HEK293T (cell line): ENCODE measurements around the gene WBP2.

Experiments
- CTCF ChIA-PET: fragments of 350-600 bp; formaldehyde crosslinking; extraction: SDS; loops from one replicate; lab custom pipeline; 2021; ENCODE audit warnings: antibody characterized with exemption, inconsistent platforms; lab: Yijun Ruan, JAX
- POLR2A ChIA-PET: fragments of 350-600 bp; formaldehyde crosslinking; extraction: SDS; loops from one replicate; lab custom pipeline; 2020; ENCODE audit warnings: antibody characterized with exemption, inconsistent platforms; lab: Yijun Ruan, JAX
- DNase-seq: peaks from one replicate; pipeline ENCODE4 v3.0.0; 2012; ENCODE audit warnings: mixed read lengths; ENCODE audit errors: extremely low spot score
- ARNT ChIP-seq: fragments of 450-650 bp; IDR thresholded peaks from 2 replicates; pipeline ENCODE4 v1.6.1; 2017; ENCODE audit warnings: mild to moderate bottlenecking
- BHLHE40 ChIP-seq: fragments of 450-650 bp; IDR thresholded peaks from 2 replicates; pipeline ENCODE4 v1.6.1; 2016; ENCODE audit warnings: mild to moderate bottlenecking, moderate library complexity, borderline replicate concordance
- CTBP1 ChIP-seq: fragments of 450-650 bp; IDR thresholded peaks from 2 replicates; pipeline ENCODE4 v1.6.1; 2016; ENCODE audit warnings: borderline replicate concordance
- ELF4 ChIP-seq: fragments of 450-650 bp; IDR thresholded peaks from 2 replicates; pipeline ENCODE4 v1.6.1; 2017; ENCODE audit warnings: antibody characterized with exemption
- FOXK2 ChIP-seq: fragments of 450-650 bp; IDR thresholded peaks from 2 replicates; pipeline ENCODE4 v1.6.1; 2016; ENCODE audit warnings: mild to moderate bottlenecking
- FOXM1 ChIP-seq: fragments of 450-650 bp; IDR thresholded peaks from 2 replicates; pipeline ENCODE4 v1.6.1; 2017; ENCODE audit warnings: mild to moderate bottlenecking, borderline replicate concordance
- HDGF ChIP-seq: fragments of 450-650 bp; IDR thresholded peaks from 2 replicates; pipeline ENCODE4 v1.6.1; 2017; ENCODE audit warnings: antibody characterized with exemption, borderline replicate concordance
- L3MBTL2 ChIP-seq: fragments of 450-650 bp; conservative IDR thresholded peaks from 2 replicates; pipeline ENCODE4 v1.6.1; 2016; ENCODE audit warnings: mild to moderate bottlenecking
- LEF1 ChIP-seq: fragments of 450-650 bp; IDR thresholded peaks from 2 replicates; pipeline ENCODE4 v1.6.1; 2017; ENCODE audit warnings: mild to moderate bottlenecking, borderline replicate concordance
- NFRKB ChIP-seq: fragments of 450-650 bp; IDR thresholded peaks from 2 replicates; pipeline ENCODE4 v1.6.1; 2016; ENCODE audit warnings: mild to moderate bottlenecking, moderate library complexity
- SP1 ChIP-seq: fragments of 450-650 bp; IDR thresholded peaks from 2 replicates; pipeline ENCODE4 v1.6.1; 2017
- SUZ12 ChIP-seq: fragments of 450-650 bp; IDR thresholded peaks from 2 replicates; pipeline ENCODE4 v1.6.1; 2016; ENCODE audit warnings: mild to moderate bottlenecking
- TARDBP ChIP-seq: fragments of 450-650 bp; IDR thresholded peaks from 2 replicates; pipeline ENCODE4 v1.6.1; 2016
- ZNF384 ChIP-seq: fragments of 450-650 bp; IDR thresholded peaks from 2 replicates; pipeline ENCODE4 v1.6.1; 2016
- TF ChIP-seq, protein P1 (sequence below): fragments of 450-650 bp; IDR thresholded peaks from 2 replicates; pipeline ENCODE4 v1.6.1; 2016

WBP2 gene

GRCh38 chr17:75824050-75824552 is 31.0 kb downstream of the WBP2 start:
- ChIA-PET CTCF (interaction anchor here (2.4 kb wide), 1 partner anchor 41 kb away, joined by 9 read pairs; no protein-coding TSS in a partner anchor), POLR2A (interaction anchor here (1.2 to 3.6 kb wide), 2 partner anchors 44 kb away, joined by 5 to 23 read pairs; a partner anchor contains a TSS)
- no peak for TF ChIP-seq FOXM1
- no peak for DNase-seq

DNA sequence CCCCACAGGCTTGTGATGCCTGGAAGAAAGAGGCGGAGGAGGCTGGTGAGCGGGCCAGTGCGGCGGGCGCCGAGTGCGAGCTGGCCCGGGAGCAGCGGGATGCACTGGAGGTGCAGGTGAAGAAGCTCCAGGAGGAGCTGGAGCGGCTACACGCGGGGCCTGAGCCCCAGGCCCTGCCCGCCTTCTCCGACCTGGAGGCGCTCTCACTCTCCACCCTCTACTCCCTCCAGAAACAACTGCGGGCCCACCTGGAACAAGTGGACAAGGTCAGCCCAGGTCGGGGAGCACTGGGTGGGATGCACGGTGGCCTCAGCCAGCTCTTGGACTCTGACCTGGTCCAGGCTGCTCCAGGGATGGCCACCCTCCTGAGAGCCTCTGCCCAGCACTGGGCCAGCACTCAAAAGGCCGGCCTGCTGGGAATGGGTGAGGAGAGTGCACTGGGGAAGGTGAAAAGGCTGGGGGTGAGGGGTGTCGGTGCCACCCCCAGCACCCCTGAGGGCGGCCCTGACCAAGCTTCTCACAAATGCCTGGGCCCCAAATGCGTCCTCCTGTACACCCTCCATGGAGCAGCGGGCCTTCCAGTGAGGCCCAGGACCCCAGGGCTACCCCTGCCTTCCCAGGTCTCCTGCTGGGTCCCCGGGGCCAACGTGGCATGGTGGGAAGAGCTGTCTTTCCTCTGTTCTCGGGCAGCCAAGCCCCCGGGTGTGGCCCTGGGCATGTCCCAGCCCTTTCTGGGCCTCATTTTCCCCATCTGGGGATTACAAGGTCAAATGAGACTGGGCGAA is 31.7 kb downstream of the WBP2 start:
- CTCF ChIA-PET, result interaction anchor here (0.6 kb wide), 1 partner anchor 273 kb away, joined by 3 read pairs; no protein-coding TSS in a partner anchor
- POLR2A ChIA-PET, result interaction anchor here (1.2 kb wide), 1 partner anchor 43 kb away, joined by 5 read pairs; no protein-coding TSS in a partner anchor
- no peak for DNase-seq

DNA sequence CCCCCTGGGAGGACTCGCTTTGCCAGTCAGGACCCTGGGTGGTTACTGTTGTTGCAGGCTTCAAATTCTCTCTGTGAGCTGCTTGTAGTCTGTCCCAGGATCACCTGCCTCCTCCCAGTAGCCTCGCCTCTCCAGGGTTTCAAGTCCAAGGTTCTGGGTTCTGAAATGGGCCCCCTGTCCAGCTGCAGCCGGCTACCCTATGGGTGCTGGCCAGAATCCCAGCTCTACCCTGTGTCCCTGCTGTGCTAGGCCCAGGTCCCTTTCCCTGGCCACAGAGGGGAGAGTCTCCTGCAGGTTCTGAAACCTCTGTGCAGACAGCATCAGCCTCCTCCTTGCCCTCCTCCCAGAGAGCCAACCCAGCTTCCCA is 32.4 kb downstream of the WBP2 start:
- TF ChIP-seq L3MBTL2 (no peak), FOXM1 (no peak), TARDBP (no peak), FOXK2 (no peak), BHLHE40 (no peak), ZNF384 (no peak), NFRKB (no peak)
- ChIA-PET POLR2A (interaction anchor here (1.2 kb wide), 1 partner anchor 43 kb away, joined by 5 read pairs; a partner anchor contains a TSS), CTCF (interaction anchor here (0.6 kb wide), 1 partner anchor 274 kb away, joined by 3 read pairs; no protein-coding TSS in a partner anchor)
- no peak for DNase-seq

More for the DNA sequence above, 31.7 kb downstream of the WBP2 start:
- no peak for TF ChIP-seq FOXM1
- no peak for TF ChIP-seq SUZ12
- no peak for TF ChIP-seq LEF1
- TF ChIP-seq, protein P1, sequence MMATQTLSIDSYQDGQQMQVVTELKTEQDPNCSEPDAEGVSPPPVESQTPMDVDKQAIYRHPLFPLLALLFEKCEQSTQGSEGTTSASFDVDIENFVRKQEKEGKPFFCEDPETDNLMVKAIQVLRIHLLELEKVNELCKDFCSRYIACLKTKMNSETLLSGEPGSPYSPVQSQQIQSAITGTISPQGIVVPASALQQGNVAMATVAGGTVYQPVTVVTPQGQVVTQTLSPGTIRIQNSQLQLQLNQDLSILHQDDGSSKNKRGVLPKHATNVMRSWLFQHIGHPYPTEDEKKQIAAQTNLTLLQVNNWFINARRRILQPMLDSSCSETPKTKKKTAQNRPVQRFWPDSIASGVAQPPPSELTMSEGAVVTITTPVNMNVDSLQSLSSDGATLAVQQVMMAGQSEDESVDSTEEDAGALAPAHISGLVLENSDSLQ, result no peak
- TF ChIP-seq NFRKB, result no peak
- no peak for TF ChIP-seq FOXK2

DNA sequence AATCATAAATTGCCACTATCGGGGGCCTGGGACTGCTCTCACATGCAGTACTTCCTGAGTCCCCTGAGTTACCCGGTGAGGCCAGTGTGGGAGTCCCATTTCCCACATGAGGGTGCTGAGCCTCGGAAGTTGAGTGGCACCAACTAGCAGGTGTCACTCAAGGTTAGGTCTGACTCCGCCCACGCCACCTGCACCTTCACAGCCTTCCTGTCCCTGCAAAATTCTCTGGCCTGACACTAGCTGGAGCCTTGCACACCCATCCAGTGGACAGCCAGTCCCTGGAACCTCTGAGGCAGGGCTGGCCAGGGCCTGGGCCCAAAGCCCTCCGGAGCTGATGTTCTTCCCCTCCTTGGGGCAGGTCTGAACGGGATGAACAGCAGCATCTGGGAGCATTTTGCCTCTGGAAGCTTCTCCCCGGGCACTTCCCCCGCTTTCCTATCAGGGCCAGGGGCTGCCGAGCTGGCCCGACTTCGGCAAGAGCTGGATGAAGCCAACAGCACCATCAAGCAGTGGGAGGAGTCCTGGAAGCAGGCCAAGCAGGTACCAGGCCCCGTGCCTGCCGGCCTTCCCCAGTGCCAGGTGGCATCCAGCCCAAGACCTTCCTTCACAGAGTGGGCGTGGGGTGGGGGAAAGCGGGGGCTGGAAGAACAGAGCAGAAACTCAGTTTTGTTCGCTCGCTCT is 32.9 kb downstream of the WBP2 start:
- TF ChIP-seq, protein P1, result peak; percentile 32; the same call in 1 of the 2 replicates
- TF ChIP-seq BHLHE40 (no peak), ARNT (no peak), NFRKB (no peak), SUZ12 (no peak), FOXK2 (no peak)
- DNase-seq, result no peak
- ChIA-PET POLR2A (interaction anchor here (1.2 kb wide), 1 partner anchor 43 kb away, joined by 5 read pairs; a partner anchor contains a TSS), CTCF (no interaction called here)

DNA sequence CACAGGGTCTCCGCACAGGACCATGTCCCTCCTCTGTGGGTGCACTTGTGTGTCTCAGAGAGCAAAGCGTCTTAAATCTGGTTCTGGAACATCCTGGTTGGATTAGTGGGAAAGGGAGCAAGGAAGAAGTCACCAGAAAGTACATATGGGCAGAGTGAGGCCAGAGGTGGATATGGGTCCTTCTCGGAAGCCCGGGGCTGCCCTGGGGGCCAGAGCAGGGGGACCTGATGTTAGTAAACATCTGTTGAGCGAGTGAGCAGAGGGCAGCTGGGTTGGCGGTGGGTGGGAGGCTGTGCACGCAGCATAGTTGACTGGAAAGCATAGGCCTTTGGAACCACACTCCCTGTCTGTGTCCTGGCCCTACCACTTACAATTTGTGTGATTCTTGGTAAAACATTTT is 33.6 kb downstream of the WBP2 start:
- DNase-seq, result no peak
- CTCF ChIA-PET, result no interaction called here
- POLR2A ChIA-PET, result interaction anchor here (1.2 kb wide), 1 partner anchor 42 kb away, joined by 5 read pairs; a partner anchor contains a TSS
- no peak for TF ChIP-seq FOXM1
- no peak for TF ChIP-seq ELF4
- TF ChIP-seq LEF1, result no peak
- TF ChIP-seq NFRKB, result no peak
- TF ChIP-seq L3MBTL2, result no peak
- TF ChIP-seq SUZ12, result no peak
- TF ChIP-seq, protein P1, result no peak
- TF ChIP-seq BHLHE40, result no peak
- TF ChIP-seq CTBP1, result no peak
- TF ChIP-seq HDGF, result no peak
- no peak for TF ChIP-seq SP1
